Parathyroid adenoma (tissue), 2 donors: ENCODE measurements around the gene GGT6.

Experiments used
- H2AFZ ChIP-seq: fragments of 300-600 bp; sonication (generic); one replicate; pipeline ENCODE4 v1.7.0; 2017; ENCODE audit warnings: antibody characterized with exemption, mild to moderate bottlenecking
- H3K27ac ChIP-seq: fragments of 300-600 bp; sonication (generic); one replicate; pipeline ENCODE4 v1.7.0; 2017
- H3K27me3 ChIP-seq: fragments of 300-600 bp; sonication (generic); one replicate; pipeline ENCODE4 v1.7.0; 2017; ENCODE audit warnings: low read length; ENCODE audit not compliant: control insufficient read depth, insufficient read depth
- H3K36me3 ChIP-seq: fragments of 300-600 bp; sonication (generic); one replicate; pipeline ENCODE4 v1.7.0; 2017; ENCODE audit warnings: low read length; ENCODE audit not compliant: control insufficient read depth, insufficient read depth
- H3K4me1 ChIP-seq: fragments of 300-600 bp; sonication (generic); one replicate; pipeline ENCODE4 v1.7.0; 2017; ENCODE audit warnings: control low read depth
- H3K4me2 ChIP-seq: fragments of 300-600 bp; sonication (generic); one replicate; pipeline ENCODE4 v1.7.0; 2017; ENCODE audit warnings: low read length
- H3K4me3 ChIP-seq: fragments of 300-600 bp; sonication (generic); one replicate; pipeline ENCODE4 v1.7.0; 2017; ENCODE audit warnings: low read depth, low read length
- H3K79me2 ChIP-seq: fragments of 300-600 bp; sonication (generic); one replicate; pipeline ENCODE4 v1.7.0; 2017; ENCODE audit warnings: control low read depth
- H3K9ac ChIP-seq: fragments of 300-600 bp; sonication (generic); one replicate; pipeline ENCODE4 v1.7.0; 2017; ENCODE audit warnings: mild to moderate bottlenecking
- H3K9me3 ChIP-seq: fragments of 300-600 bp; sonication (generic); one replicate; pipeline ENCODE4 v1.7.0; 2017; ENCODE audit warnings: low read length; ENCODE audit not compliant: control insufficient read depth
- TF ChIP-seq, protein P1 (sequence below): fragments of 300-600 bp; sonication (generic); IDR thresholded peaks from one replicate; pipeline ENCODE4 v1.7.0; 2017; ENCODE audit warnings: antibody characterized with exemption, mild to moderate bottlenecking
- donor health status: primary hyperparathyroidism.

Gene GGT6

DNA sequence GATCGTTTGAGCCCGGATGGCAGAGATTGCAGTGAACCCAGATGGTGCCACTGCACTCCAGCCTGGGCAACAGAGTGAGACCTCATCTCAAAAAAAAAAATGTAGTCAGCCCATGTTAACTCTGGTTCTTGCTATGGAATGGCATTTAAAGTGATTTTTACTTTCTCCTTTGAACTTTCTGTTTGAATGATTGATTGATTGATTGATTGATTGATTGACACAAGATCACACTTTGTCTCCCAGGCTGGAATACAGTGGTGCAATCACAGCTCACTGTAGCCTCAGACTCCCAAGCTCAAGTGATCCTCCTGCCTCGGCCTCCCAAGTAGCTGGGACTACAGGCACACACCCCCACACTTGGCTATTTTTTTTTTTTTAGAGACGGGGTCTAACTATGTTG is 40.9 kb upstream of the GGT6 start:
- Histone ChIP-seq H3K27me3 (no peaks in the 10 kb centered on the region), H3K79me2 (no peaks in the 10 kb centered on the region), H3K4me3 (no peak overlapping the region), H3K36me3 (no peaks in the 10 kb centered on the region), H3K9me3 (no peaks in the 10 kb centered on the region), H3K9ac (no peak overlapping the region), H2AFZ (no peak overlapping the region), H3K4me1 (peaks cover 11% of the 10 kb centered on the region), H3K27ac (no peak overlapping the region), H3K4me2 (no peak overlapping the region)
- TF ChIP-seq, protein P1, sequence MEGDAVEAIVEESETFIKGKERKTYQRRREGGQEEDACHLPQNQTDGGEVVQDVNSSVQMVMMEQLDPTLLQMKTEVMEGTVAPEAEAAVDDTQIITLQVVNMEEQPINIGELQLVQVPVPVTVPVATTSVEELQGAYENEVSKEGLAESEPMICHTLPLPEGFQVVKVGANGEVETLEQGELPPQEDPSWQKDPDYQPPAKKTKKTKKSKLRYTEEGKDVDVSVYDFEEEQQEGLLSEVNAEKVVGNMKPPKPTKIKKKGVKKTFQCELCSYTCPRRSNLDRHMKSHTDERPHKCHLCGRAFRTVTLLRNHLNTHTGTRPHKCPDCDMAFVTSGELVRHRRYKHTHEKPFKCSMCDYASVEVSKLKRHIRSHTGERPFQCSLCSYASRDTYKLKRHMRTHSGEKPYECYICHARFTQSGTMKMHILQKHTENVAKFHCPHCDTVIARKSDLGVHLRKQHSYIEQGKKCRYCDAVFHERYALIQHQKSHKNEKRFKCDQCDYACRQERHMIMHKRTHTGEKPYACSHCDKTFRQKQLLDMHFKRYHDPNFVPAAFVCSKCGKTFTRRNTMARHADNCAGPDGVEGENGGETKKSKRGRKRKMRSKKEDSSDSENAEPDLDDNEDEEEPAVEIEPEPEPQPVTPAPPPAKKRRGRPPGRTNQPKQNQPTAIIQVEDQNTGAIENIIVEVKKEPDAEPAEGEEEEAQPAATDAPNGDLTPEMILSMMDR, result no peak

DNA sequence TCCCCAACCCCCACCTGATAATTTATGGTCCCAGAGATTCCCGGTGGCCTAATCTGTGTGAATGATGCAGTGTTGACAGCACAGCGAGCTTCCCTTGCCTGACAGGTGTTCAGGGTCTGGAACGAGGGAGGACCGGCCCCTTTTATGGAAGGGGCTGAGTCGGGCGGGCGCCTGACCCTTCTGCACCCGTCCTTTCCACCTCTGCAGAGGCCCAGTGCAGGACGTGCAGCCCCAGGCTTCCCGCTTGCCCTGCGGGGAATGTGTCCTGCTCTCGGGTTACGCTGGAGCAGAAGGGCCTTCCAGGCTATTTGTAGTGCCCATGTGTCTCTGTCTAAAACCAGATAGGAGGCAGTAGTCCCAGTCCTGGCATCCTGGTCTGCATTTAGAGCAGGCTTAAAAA is 40.2 kb upstream of the GGT6 start:
- Histone ChIP-seq H3K9me3 (no peaks in the 10 kb centered on the region), H3K79me2 (no peaks in the 10 kb centered on the region), H2AFZ (no peak overlapping the region), H3K9ac (no peak overlapping the region), H3K36me3 (no peaks in the 10 kb centered on the region), H3K4me3 (no peak overlapping the region), H3K4me1 (peaks cover 11% of the 10 kb centered on the region), H3K27me3 (no peaks in the 10 kb centered on the region), H3K4me2 (no peak overlapping the region), H3K27ac (no peak overlapping the region)
- TF ChIP-seq, protein P1, result no peak

DNA sequence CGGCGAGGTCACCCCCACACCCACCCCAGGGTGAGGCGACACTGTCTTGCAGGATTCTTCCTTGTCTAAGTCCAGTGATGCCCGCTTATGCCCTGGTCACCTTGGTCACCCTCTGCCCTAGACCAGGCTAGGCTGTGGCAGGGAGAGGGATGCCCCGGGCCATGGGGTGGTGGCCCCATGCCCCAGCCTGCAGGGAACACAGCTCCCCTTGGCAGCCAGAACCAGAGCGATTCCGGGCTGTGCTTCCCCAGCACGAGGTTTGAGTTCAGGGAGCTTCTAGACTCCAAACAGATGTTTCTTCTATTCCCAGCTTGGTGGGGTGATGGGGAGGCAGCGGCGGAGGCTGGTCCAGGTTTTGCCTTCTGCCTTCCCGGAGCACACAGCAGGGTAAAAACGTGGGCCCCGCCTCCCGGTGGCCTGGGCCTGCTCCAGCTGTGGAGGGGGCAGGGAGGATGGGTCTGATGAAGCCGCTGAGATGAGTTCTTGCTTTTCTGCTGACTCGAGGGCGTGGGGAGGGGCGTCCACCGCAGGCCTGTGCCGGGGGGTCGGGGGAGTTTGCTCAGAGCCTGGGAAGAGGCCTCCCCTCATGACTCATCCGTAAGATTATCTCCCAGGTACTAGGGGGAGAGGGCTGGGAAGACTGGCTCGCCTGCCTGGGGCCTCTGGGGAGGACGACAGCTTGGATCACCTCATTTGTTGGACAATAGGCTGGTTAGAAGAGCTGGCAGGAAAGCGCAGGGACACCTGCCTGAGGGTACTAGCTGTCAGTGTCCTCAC is 39.3 kb upstream of the GGT6 start:
- TF ChIP-seq, protein P1, result no peak
- H3K27ac ChIP-seq, result no peak overlapping the region
- no peak overlapping the region for H3K4me3 ChIP-seq

DNA sequence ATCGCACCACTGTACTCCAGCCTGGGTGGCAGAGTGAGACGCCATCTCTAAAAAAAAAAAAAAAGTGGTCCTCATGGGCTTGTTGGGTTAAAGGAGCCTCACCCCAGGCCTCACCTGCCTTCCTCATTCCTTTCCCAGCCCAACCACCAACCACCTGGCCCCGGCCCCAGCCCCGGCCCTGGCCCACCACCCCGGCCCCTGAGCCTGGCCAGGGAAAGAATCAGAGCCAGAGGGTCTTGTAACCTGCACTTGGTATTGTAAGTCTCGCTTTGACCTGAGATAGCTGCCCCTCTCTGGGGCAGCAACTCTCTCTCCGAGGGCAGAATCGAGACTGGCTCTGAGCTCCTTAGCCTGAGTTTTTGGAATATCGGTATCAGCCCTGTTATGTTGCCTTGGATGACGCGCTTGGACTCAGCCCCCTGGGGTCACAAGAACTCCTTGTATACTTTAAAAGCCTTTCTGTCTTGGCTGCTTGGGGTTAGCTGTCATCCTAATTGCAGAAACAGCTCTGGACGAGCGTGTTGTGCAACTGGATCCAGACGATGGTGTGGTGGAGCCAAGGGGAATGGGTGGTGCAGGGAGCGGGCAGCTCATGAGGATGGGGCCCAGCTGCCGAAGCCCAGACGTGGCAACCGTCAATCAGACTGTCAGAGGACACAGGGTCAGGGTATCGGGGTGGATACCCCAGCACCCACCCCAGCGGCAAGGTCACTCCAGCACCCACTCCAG is 38.6 kb upstream of the GGT6 start:
- TF ChIP-seq, protein P1, result no peak
- Histone ChIP-seq H3K36me3 (no peaks in the 10 kb centered on the region), H3K27ac (no peak overlapping the region), H3K79me2 (no peaks in the 10 kb centered on the region), H2AFZ (no peak overlapping the region), H3K4me2 (no peak overlapping the region), H3K4me3 (no peak overlapping the region), H3K9me3 (no peaks in the 10 kb centered on the region), H3K9ac (no peak overlapping the region), H3K4me1 (peaks cover 7% of the 10 kb centered on the region), H3K27me3 (no peaks in the 10 kb centered on the region)

More for the DNA sequence above, 39.3 kb upstream of the GGT6 start:
- no peaks in the 10 kb centered on the region for H3K79me2 ChIP-seq
- H3K9ac ChIP-seq, result no peak overlapping the region
- H2AFZ ChIP-seq, result no peak overlapping the region
- no peaks in the 10 kb centered on the region for H3K27me3 ChIP-seq
- H3K4me2 ChIP-seq, result no peak overlapping the region
- H3K36me3 ChIP-seq, result no peaks in the 10 kb centered on the region
- H3K9me3 ChIP-seq, result no peaks in the 10 kb centered on the region
- H3K4me1 ChIP-seq, result peaks cover 15% of the 10 kb centered on the region
